Measurements from ENCODE around the gene TMEM184C. TPM values are rescaled to one million over a fixed set of nuclear protein-coding genes. Genes with fewer than 3 reads are reported as not detected.

The TMEM184C gene
- total RNA-seq, 1 donor from 2014 or later, result 23.2 TPM

- no peak for DNase-seq (ENCODE audit: low read depth in 2 of 2)
Observed at GRCh38 chr4:147599206-147599605, 18.0 kb upstream of the TMEM184C start.

- DNase-seq (ENCODE audit: low read depth in 2 of 2), result no peak
Observed at GRCh38 chr4:147599769-147600168, 17.4 kb upstream of the TMEM184C start.

GRCh38 chr4:147605499-147605898 is 11.7 kb upstream of the TMEM184C start:
- no peak for DNase-seq (ENCODE audit: low read depth in 2 of 2)

GRCh38 chr4:147607471-147607870 is 9.7 kb upstream of the TMEM184C start:
- no peak for DNase-seq (ENCODE audit: low read depth in 2 of 2)

GRCh38 chr4:147610686-147611085 is 6.5 kb upstream of the TMEM184C start:
- DNase-seq (ENCODE audit: low read depth in 2 of 2), result no peak

GRCh38 chr4:147616849-147617172 is 386 bp upstream of the TMEM184C start:
- DNase-seq (ENCODE audit: low read depth in 2 of 2), result no peak

- no peak for DNase-seq (ENCODE audit: low read depth in 2 of 2)
Observed at GRCh38 chr4:147617841-147618691, 869 bp downstream of the TMEM184C start.

- no peak for DNase-seq (ENCODE audit: low read depth in 2 of 2)
Observed at GRCh38 chr4:147620315-147620714, 3.1 kb downstream of the TMEM184C start.

GRCh38 chr4:147625733-147626132 is 8.5 kb downstream of the TMEM184C start:
- DNase-seq (ENCODE audit: low read depth in 2 of 2), result no peak

GRCh38 chr4:147626903-147627302 is 9.7 kb downstream of the TMEM184C start:
- DNase-seq (ENCODE audit: low read depth in 2 of 2), result no peak

- no peak for DNase-seq (ENCODE audit: low read depth in 2 of 2)
Observed at GRCh38 chr4:147628415-147628814, 11.2 kb downstream of the TMEM184C start.

GRCh38 chr4:147629783-147630730 is 12.9 kb downstream of the TMEM184C start:
- no peak for DNase-seq (ENCODE audit: low read depth in 2 of 2)

- DNase-seq (ENCODE audit: low read depth in 2 of 2), result no peak
Observed at GRCh38 chr4:147633113-147633512, 15.9 kb downstream of the TMEM184C start.

GRCh38 chr4:147633643-147634042 is 16.4 kb downstream of the TMEM184C start:
- DNase-seq (ENCODE audit: low read depth in 2 of 2), result no peak

GRCh38 chr4:147635348-147635747 is 18.2 kb downstream of the TMEM184C start:
- DNase-seq (ENCODE audit: low read depth in 2 of 2), result no peak

GRCh38 chr4:147638365-147638764 is 21.2 kb downstream of the TMEM184C start:
- DNase-seq (ENCODE audit: low read depth in 2 of 2), result no peak

GRCh38 chr4:147638942-147639341 is 21.7 kb downstream of the TMEM184C start:
- DNase-seq (ENCODE audit: low read depth in 2 of 2), result no peak

GRCh38 chr4:147639388-147639787 is 22.2 kb downstream of the TMEM184C start:
- DNase-seq (ENCODE audit: low read depth in 2 of 2), result no peak

- DNase-seq (ENCODE audit: low read depth in 2 of 2), result no peak
Observed at GRCh38 chr4:147640331-147640730, 23.1 kb downstream of the TMEM184C start.

- no peak for DNase-seq (ENCODE audit: low read depth in 2 of 2)
Observed at GRCh38 chr4:147643616-147644015, 26.4 kb downstream of the TMEM184C start.

- DNase-seq (ENCODE audit: low read depth in 2 of 2), result no peak
Observed at GRCh38 chr4:147644471-147644870, 27.3 kb downstream of the TMEM184C start.

- no peak for DNase-seq (ENCODE audit: low read depth in 2 of 2)
Observed at GRCh38 chr4:147645099-147645498, 27.9 kb downstream of the TMEM184C start.

- no peak for DNase-seq (ENCODE audit: low read depth in 2 of 2)
Observed at GRCh38 chr4:147648656-147649055, 31.5 kb downstream of the TMEM184C start.

Data from dermis microvascular lymphatic vessel endothelial cell (primary cell).